Measurements from ENCODE around the gene ZNF33A.
"Not testable (repeated sequence)": the region's sequence is repeated elsewhere in the genome, so short reads cannot be mapped to it uniquely, and the experiment has no call there.

ZNF33A gene

GRCh38 chr10:38010119-38010903 is at the start of gene ZNF33A:
TSS of gene ZNF33A (plus strand) at chr10:38010675. CDS start at chr10:38012342, 1,667 bp downstream.
- peak; percentile 69 to 87 (median 81) for DNase-seq (ENCODE audit: low read depth in 4 of 4, low spot score in 1 of 4)

- no peak for DNase-seq (ENCODE audit: low read depth in 4 of 4, low spot score in 1 of 4)
Measured at GRCh38 chr10:37965006-37965405, 45.5 kb upstream of the ZNF33A start.

- DNase-seq (ENCODE audit: low read depth in 4 of 4, low spot score in 1 of 4) = no peak
Measured at GRCh38 chr10:37972396-37972795, 38.1 kb upstream of the ZNF33A start.

GRCh38 chr10:37975401-37975991 is 35.0 kb upstream of the ZNF33A start:
- no peak for DNase-seq (ENCODE audit: low read depth in 4 of 4, low spot score in 1 of 4)

- peak; percentile 94 to 97 (median 95) for DNase-seq (ENCODE audit: low read depth in 4 of 4, low spot score in 1 of 4)
Measured at GRCh38 chr10:37976091-37976879, 34.2 kb upstream of the ZNF33A start, which contains the start of gene ZNF25. TSS of gene ZNF25 (minus strand) at chr10:37976647. CDS start at chr10:37971722, 4,925 bp downstream.

GRCh38 chr10:37976880-37977203 is 33.6 kb upstream of the ZNF33A start:
- DNase-seq (ENCODE audit: low read depth in 4 of 4, low spot score in 1 of 4) = no peak

GRCh38 chr10:37991655-37992054 is 18.8 kb upstream of the ZNF33A start:
- DNase-seq (ENCODE audit: low read depth in 4 of 4, low spot score in 1 of 4) = no peak

GRCh38 chr10:37992083-37992482 is 18.4 kb upstream of the ZNF33A start:
- DNase-seq (ENCODE audit: low read depth in 4 of 4, low spot score in 1 of 4) = no peak

GRCh38 chr10:37998920-37999319 is 11.6 kb upstream of the ZNF33A start:
- not testable (repeated sequence) for DNase-seq (ENCODE audit: low read depth in 4 of 4, low spot score in 1 of 4)

GRCh38 chr10:38000474-38000873 is 10.0 kb upstream of the ZNF33A start:
- DNase-seq (ENCODE audit: low read depth in 4 of 4, low spot score in 1 of 4) = not testable (repeated sequence)

GRCh38 chr10:38003026-38003425 is 7.4 kb upstream of the ZNF33A start:
- no peak for DNase-seq (ENCODE audit: low read depth in 4 of 4, low spot score in 1 of 4)

- DNase-seq (ENCODE audit: low read depth in 4 of 4, low spot score in 1 of 4) = no peak
Measured at GRCh38 chr10:38003588-38003987, 6.9 kb upstream of the ZNF33A start.

GRCh38 chr10:38007551-38007950 is 2.9 kb upstream of the ZNF33A start:
- DNase-seq (ENCODE audit: low read depth in 4 of 4, low spot score in 1 of 4) = no peak

- DNase-seq (ENCODE audit: low read depth in 4 of 4, low spot score in 1 of 4) = no peak
Measured at GRCh38 chr10:38007991-38008390, 2.5 kb upstream of the ZNF33A start.

- no peak for DNase-seq (ENCODE audit: low read depth in 4 of 4, low spot score in 1 of 4)
Measured at GRCh38 chr10:38016354-38016753, 5.9 kb downstream of the ZNF33A start.

- not testable (repeated sequence) for DNase-seq (ENCODE audit: low read depth in 4 of 4, low spot score in 1 of 4)
Measured at GRCh38 chr10:38019124-38019523, 8.6 kb downstream of the ZNF33A start.

GRCh38 chr10:38025283-38025682 is 14.8 kb downstream of the ZNF33A start:
- no peak for DNase-seq (ENCODE audit: low read depth in 4 of 4, low spot score in 1 of 4)

GRCh38 chr10:38027986-38028385 is 17.5 kb downstream of the ZNF33A start:
- no peak for DNase-seq (ENCODE audit: low read depth in 4 of 4, low spot score in 1 of 4)

GRCh38 chr10:38032886-38033285 is 22.4 kb downstream of the ZNF33A start:
- no peak for DNase-seq (ENCODE audit: low read depth in 4 of 4, low spot score in 1 of 4)

- DNase-seq (ENCODE audit: low read depth in 4 of 4, low spot score in 1 of 4) = no peak
Measured at GRCh38 chr10:38038107-38038931, 27.8 kb downstream of the ZNF33A start.

- DNase-seq (ENCODE audit: low read depth in 4 of 4, low spot score in 1 of 4) = no peak
Measured at GRCh38 chr10:38038932-38039245, 28.4 kb downstream of the ZNF33A start.
